ENCODE data around the gene GARIN6. TPM values are rescaled to one million over a fixed set of nuclear protein-coding genes. Genes with fewer than 3 reads are reported as not detected.

Gene GARIN6
- total and polyA plus RNA-seq, 2 donors (not counting 1 experiment from before 2014, with no cell fraction given), result not detected

GRCh38 chr12:99609455-99610181 lies 37.9 kb upstream of the GARIN6 start:
- H2AFZ ChIP-seq (ENCODE audit: insufficient read depth, low read depth, low read length, poor library complexity, severe bottlenecking), result no peak overlapping the region
- Mint-ChIP-seq H3K4me3 (no peak overlapping the region), H3K27ac (no peak overlapping the region), H3K27me3 (no peaks in the 10 kb centered on the region), H3K4me1 (no peaks in the 10 kb centered on the region), H3K9me3 (ENCODE audit: insufficient read depth) (no peaks in the 10 kb centered on the region)
- H3K27ac ChIP-seq (ENCODE audit: low read length in 2 of 2), result no peak overlapping the region
- no peaks in the 10 kb centered on the region for H3K27me3 ChIP-seq (replicated peaks in 1 of 4; ENCODE audit: control extremely low read depth in 1 of 4, control insufficient read depth in 3 of 4, insufficient read depth in 4 of 4, low read length in 3 of 4)
- ATAC-seq (ENCODE audit: low read depth) (no peak), DNase-seq (no peak)
- intact Hi-C loops (cut with micrococcal nuclease), result no loop called here
- ChIA-PET CTCF (no interaction called here), POLR2A (no interaction called here)
- no peaks in the 10 kb centered on the region for H3K36me3 ChIP-seq (replicated peaks in 1 of 2; ENCODE audit: control extremely low read depth in 1 of 2, control insufficient read depth in 1 of 2, extremely low read depth in 1 of 2, insufficient read depth in 2 of 2, low read length in 1 of 2)
- H3K9me3 ChIP-seq (ENCODE audit: control extremely low read depth in 1 of 3, control insufficient read depth in 2 of 3, insufficient read depth in 1 of 3, low read length in 2 of 3), result no peaks in the 10 kb centered on the region
- H3K4me1 ChIP-seq (ENCODE audit: control insufficient read depth in 2 of 2, insufficient read depth in 2 of 2, low read length in 2 of 2), result no peaks in the 10 kb centered on the region
- no peak overlapping the region for H3K9ac ChIP-seq (ENCODE audit: low read length)
- H4K20me1 ChIP-seq (ENCODE audit: control insufficient read depth, insufficient read depth, low read length, poor library complexity, severe bottlenecking), result no peaks in the 10 kb centered on the region
- no peaks in the 10 kb centered on the region for H3K79me2 ChIP-seq (ENCODE audit: control insufficient read depth, insufficient read depth, low read length)
- 38% methylated on average over 3 of the region's 7 CpGs for WGBS (ENCODE audit: insufficient coverage)
- no peak overlapping the region for H3K4me3 ChIP-seq (ENCODE audit: control extremely low read depth in 1 of 5, extremely low read depth in 1 of 5, insufficient read depth in 1 of 5, low read depth in 2 of 5, low read length in 4 of 5)
- TF ChIP-seq CTCF (IDR thresholded peaks at IDR 0.05), result no peak
- no peak for TF ChIP-seq EZH2 (IDR thresholded peaks at IDR 0.05; ENCODE audit: borderline replicate concordance, insufficient read depth, low read depth, low read length, poor library complexity, severe bottlenecking)
- H3K4me2 ChIP-seq (replicated peaks; ENCODE audit: low read depth, low read length, poor library complexity, severe bottlenecking), result no peak overlapping the region

GRCh38 chr12:99611117-99611516 lies 36.4 kb upstream of the GARIN6 start:
- ATAC-seq (ENCODE audit: low read depth) (no peak), DNase-seq (no peak)
- Histone ChIP-seq H3K36me3 (replicated peaks in 1 of 2; ENCODE audit: control extremely low read depth in 1 of 2, control insufficient read depth in 1 of 2, extremely low read depth in 1 of 2, insufficient read depth in 2 of 2, low read length in 1 of 2) (no peaks in the 10 kb centered on the region), H3K9me3 (ENCODE audit: control extremely low read depth in 1 of 3, control insufficient read depth in 2 of 3, insufficient read depth in 1 of 3, low read length in 2 of 3) (no peaks in the 10 kb centered on the region), H3K4me1 (ENCODE audit: control insufficient read depth in 2 of 2, insufficient read depth in 2 of 2, low read length in 2 of 2) (no peaks in the 10 kb centered on the region), H3K4me3 (ENCODE audit: control extremely low read depth in 1 of 5, extremely low read depth in 1 of 5, insufficient read depth in 1 of 5, low read depth in 2 of 5, low read length in 4 of 5) (no peak overlapping the region), H3K4me2 (replicated peaks; ENCODE audit: low read depth, low read length, poor library complexity, severe bottlenecking) (no peak overlapping the region), H3K27me3 (replicated peaks in 1 of 4; ENCODE audit: control extremely low read depth in 1 of 4, control insufficient read depth in 3 of 4, insufficient read depth in 4 of 4, low read length in 3 of 4) (no peaks in the 10 kb centered on the region), H3K27ac (ENCODE audit: low read length in 2 of 2) (no peak overlapping the region), H4K20me1 (ENCODE audit: control insufficient read depth, insufficient read depth, low read length, poor library complexity, severe bottlenecking) (no peaks in the 10 kb centered on the region), H2AFZ (ENCODE audit: insufficient read depth, low read depth, low read length, poor library complexity, severe bottlenecking) (no peak overlapping the region), H3K9ac (ENCODE audit: low read length) (no peak overlapping the region), H3K79me2 (ENCODE audit: control insufficient read depth, insufficient read depth, low read length) (no peaks in the 10 kb centered on the region)
- TF ChIP-seq CTCF (IDR thresholded peaks at IDR 0.05), result no peak
- TF ChIP-seq EZH2 (IDR thresholded peaks at IDR 0.05; ENCODE audit: borderline replicate concordance, insufficient read depth, low read depth, low read length, poor library complexity, severe bottlenecking), result no peak
- 20% methylated on average over 1 of the region's 3 CpGs for WGBS (ENCODE audit: insufficient coverage)
- Mint-ChIP-seq H3K4me3 (no peak overlapping the region), H3K27me3 (no peaks in the 10 kb centered on the region), H3K4me1 (no peaks in the 10 kb centered on the region), H3K9me3 (ENCODE audit: insufficient read depth) (no peaks in the 10 kb centered on the region), H3K27ac (no peak overlapping the region)
- ChIA-PET CTCF (no interaction called here), POLR2A (no interaction called here)
- intact Hi-C loops (cut with micrococcal nuclease), result no loop called here

Measured in B cell (primary cell).